ENCODE data around the gene ARHGEF39. TPM values are rescaled to one million over a fixed set of nuclear protein-coding genes. Genes with fewer than 3 reads are reported as not detected.
A peak's percentile ranks its signal among the peaks of the same experiment; 100 is the strongest.

The ARHGEF39 gene
- polyA plus RNA-seq, 3 donors from 2014 or later, result 0.92 to 1.9 (median 1.1) TPM

- Mint-ChIP-seq H3K4me1 (peaks cover 13 to 19% of the 10 kb centered on the region in 2 donors), H3K9me3 (no peaks in the 10 kb centered on the region), H3K36me3 (no peaks in the 10 kb centered on the region), H3K27ac (peak overlapping the region in 3 of 6 donors; percentile 21 to 78 (median 52)), H3K27me3 (ENCODE audit: low read depth in 3 of 3) (peaks cover 2 to 4% (median 3%) of the 10 kb centered on the region in 3 donors), H3K4me3 (peak overlapping the region; percentile 57 to 81 (median 62))
- DNase-seq, result no peak
Measured at GRCh38 chr9:35688558-35689541, 23.9 kb upstream of the ARHGEF39 start.

GRCh38 chr9:35687972-35688557 lies 23.1 kb upstream of the ARHGEF39 start:
- Mint-ChIP-seq H3K36me3 (no peaks in the 10 kb centered on the region), H3K27me3 (ENCODE audit: low read depth in 3 of 3) (peaks cover 2 to 4% (median 3%) of the 10 kb centered on the region in 3 donors), H3K4me3 (peak overlapping the region in 2 of 5 donors; percentile 33 to 47), H3K9me3 (no peaks in the 10 kb centered on the region), H3K27ac (no peak overlapping the region), H3K4me1 (peaks cover 13 to 19% of the 10 kb centered on the region in 2 donors)
- no peak for DNase-seq

- peak overlapping the region in 1 of 6 donors; percentile 1 for H3K27ac Mint-ChIP-seq
- no peaks in the 10 kb centered on the region for H3K9me3 Mint-ChIP-seq
- H3K4me3 Mint-ChIP-seq, result peak overlapping the region in 3 of 5 donors; percentile 18 to 30 (median 29)
- peaks cover 2 to 4% (median 3%) of the 10 kb centered on the region in 3 donors for H3K27me3 Mint-ChIP-seq (ENCODE audit: low read depth in 3 of 3)
- no peak for DNase-seq
- H3K4me1 Mint-ChIP-seq, result peaks cover 13 to 19% of the 10 kb centered on the region in 2 donors
- no peaks in the 10 kb centered on the region for H3K36me3 Mint-ChIP-seq
Measured at GRCh38 chr9:35687306-35687705, 22.3 kb upstream of the ARHGEF39 start.

GRCh38 chr9:35686222-35687203 lies 21.5 kb upstream of the ARHGEF39 start:
- Mint-ChIP-seq H3K27ac (peak overlapping the region in 1 of 6 donors; percentile 50), H3K36me3 (no peaks in the 10 kb centered on the region), H3K4me3 (peak overlapping the region in 1 of 5 donors; percentile 54), H3K4me1 (peaks cover 6 to 12% of the 10 kb centered on the region in 2 donors), H3K27me3 (ENCODE audit: low read depth in 3 of 3) (peaks cover 2 to 4% (median 3%) of the 10 kb centered on the region in 3 donors), H3K9me3 (no peaks in the 10 kb centered on the region)
- DNase-seq, result no peak

GRCh38 chr9:35685506-35685905 lies 20.5 kb upstream of the ARHGEF39 start:
- Mint-ChIP-seq H3K4me3 (no peak overlapping the region), H3K4me1 (peaks cover 0 to 5% of the 10 kb centered on the region in 2 donors), H3K27ac (no peak overlapping the region), H3K27me3 (ENCODE audit: low read depth in 3 of 3) (peaks cover 0 to 3% (median 0%) of the 10 kb centered on the region in 3 donors), H3K9me3 (no peaks in the 10 kb centered on the region), H3K36me3 (no peaks in the 10 kb centered on the region)
- no peak for DNase-seq

- peaks cover 0 to 5% of the 10 kb centered on the region in 2 donors for H3K4me1 Mint-ChIP-seq
- DNase-seq, result no peak
Measured at GRCh38 chr9:35684921-35685320, 19.9 kb upstream of the ARHGEF39 start.

GRCh38 chr9:35683323-35683722 lies 18.3 kb upstream of the ARHGEF39 start:
- Mint-ChIP-seq H3K36me3 (no peaks in the 10 kb centered on the region), H3K4me3 (no peak overlapping the region), H3K4me1 (no peaks in the 10 kb centered on the region), H3K27ac (no peak overlapping the region), H3K9me3 (no peaks in the 10 kb centered on the region), H3K27me3 (ENCODE audit: low read depth in 3 of 3) (peaks cover 0 to 5% (median 5%) of the 10 kb centered on the region in 3 donors)
- no peak for DNase-seq

More at GRCh38 chr9:35684921-35685320, 19.9 kb upstream of the ARHGEF39 start:
- H3K4me3 Mint-ChIP-seq, result no peak overlapping the region
- no peaks in the 10 kb centered on the region for H3K36me3 Mint-ChIP-seq
- H3K27me3 Mint-ChIP-seq (ENCODE audit: low read depth in 3 of 3), result peaks cover 0 to 3% (median under 1%) of the 10 kb centered on the region in 3 donors
- no peaks in the 10 kb centered on the region for H3K9me3 Mint-ChIP-seq
- no peak overlapping the region for H3K27ac Mint-ChIP-seq

GRCh38 chr9:35682520-35683315 lies 17.7 kb upstream of the ARHGEF39 start:
- peaks cover 0 to 5% (median 5%) of the 10 kb centered on the region in 3 donors for H3K27me3 Mint-ChIP-seq (ENCODE audit: low read depth in 3 of 3)
- no peaks in the 10 kb centered on the region for H3K36me3 Mint-ChIP-seq
- no peak for DNase-seq
- no peak overlapping the region for H3K27ac Mint-ChIP-seq
- H3K9me3 Mint-ChIP-seq, result no peaks in the 10 kb centered on the region
- no peaks in the 10 kb centered on the region for H3K4me1 Mint-ChIP-seq
- H3K4me3 Mint-ChIP-seq, result no peak overlapping the region

GRCh38 chr9:35682051-35682450 lies 17.1 kb upstream of the ARHGEF39 start:
- H3K27me3 Mint-ChIP-seq (ENCODE audit: low read depth in 3 of 3), result peaks cover 0 to 5% (median 5%) of the 10 kb centered on the region in 3 donors
- no peaks in the 10 kb centered on the region for H3K36me3 Mint-ChIP-seq
- no peak overlapping the region for H3K4me3 Mint-ChIP-seq
- no peaks in the 10 kb centered on the region for H3K4me1 Mint-ChIP-seq
- no peak for DNase-seq
- H3K27ac Mint-ChIP-seq, result no peak overlapping the region
- no peaks in the 10 kb centered on the region for H3K9me3 Mint-ChIP-seq

- Mint-ChIP-seq H3K27ac (peak overlapping the region in 2 of 6 donors; percentile 26 to 48), H3K4me3 (no peak overlapping the region), H3K9me3 (no peaks in the 10 kb centered on the region), H3K4me1 (peaks cover 1 to 2% of the 10 kb centered on the region in 2 donors), H3K36me3 (no peaks in the 10 kb centered on the region), H3K27me3 (ENCODE audit: low read depth in 3 of 3) (peaks cover under 1 to 5% (median 5%) of the 10 kb centered on the region in 3 donors)
- DNase-seq, result no peak
Measured at GRCh38 chr9:35681341-35682002, 16.5 kb upstream of the ARHGEF39 start.

GRCh38 chr9:35680331-35681105 lies 15.5 kb upstream of the ARHGEF39 start:
- no peaks in the 10 kb centered on the region for H3K9me3 Mint-ChIP-seq
- DNase-seq, result no peak
- peaks cover 5 to 6% of the 10 kb centered on the region in 2 donors for H3K4me1 Mint-ChIP-seq
- peaks cover 4 to 6% (median 5%) of the 10 kb centered on the region in 3 donors for H3K27me3 Mint-ChIP-seq (ENCODE audit: low read depth in 3 of 3)
- no peak overlapping the region for H3K27ac Mint-ChIP-seq
- H3K36me3 Mint-ChIP-seq, result no peaks in the 10 kb centered on the region
- H3K4me3 Mint-ChIP-seq, result no peak overlapping the region
